HEK293 (cell line): ENCODE results near the gene SLC35F3.

Experiments used
- CTCF ChIA-PET: fragments of 350-600 bp; formaldehyde crosslinking; extraction: SDS; loops from one replicate; lab custom pipeline; 2021; ENCODE audit warnings: antibody characterized with exemption; lab: Yijun Ruan, JAX
- POLR2A ChIA-PET: fragments of 300-600 bp; formaldehyde crosslinking; extraction: SDS; loops from one replicate; lab custom pipeline; 2020; ENCODE audit warnings: antibody characterized with exemption, inconsistent platforms; lab: Yijun Ruan, JAX
- H3K27ac ChIP-seq: fragments of 200-500 bp; sonication (Bioruptor generic); 2 replicates; pipeline ENCODE4 v1.5.1; 2014; ENCODE audit warnings: low read depth, low read length, control low read depth, inconsistent platforms; ENCODE audit errors: extremely low read depth
- H3K36me3 ChIP-seq, 2 experiments: fragments of 200-500 bp in 1 of 2; sonication (Bioruptor generic) in 1 of 2; 1 replicate in 1 of 2; 2 replicates in 1 of 2; pipeline ENCODE4 v1.5.1; 2014 to 2017; ENCODE audit warnings: inconsistent platforms in 2 of 2, low read length in 2 of 2; ENCODE audit not compliant: control insufficient read depth in 2 of 2, insufficient read depth in 1 of 2
- H3K4me1 ChIP-seq: fragments of 200-500 bp; sonication (Bioruptor generic); 2 replicates; pipeline ENCODE4 v1.5.1; 2014; ENCODE audit warnings: mild to moderate bottlenecking, low read length, inconsistent platforms; ENCODE audit not compliant: control insufficient read depth, insufficient read depth
- H3K4me3 ChIP-seq: 2 replicates; pipeline ENCODE4 v1.5.1; 2011; ENCODE audit warnings: low read depth, mild to moderate bottlenecking, control low read depth, low read length, moderate library complexity
- H3K9me3 ChIP-seq: fragments of 200-500 bp; sonication (Bioruptor generic); 2 replicates; pipeline ENCODE4 v1.5.1; 2014; ENCODE audit warnings: low read depth, low read length, inconsistent platforms; ENCODE audit not compliant: control insufficient read depth, insufficient read depth
- GLIS1 ChIP-seq: fragments of 450-650 bp; formaldehyde crosslinking; IDR thresholded peaks from 2 replicates; pipeline ENCODE4 v1.5.1; 2016; ENCODE audit warnings: missing biosample characterization, missing genetic modification characterization
- KLF7 ChIP-seq: fragments of 450-650 bp; formaldehyde crosslinking; IDR thresholded peaks from 2 replicates; pipeline ENCODE4 v1.5.1; 2016; ENCODE audit warnings: missing biosample characterization, missing genetic modification characterization, borderline replicate concordance
- PATZ1 ChIP-seq: fragments of 450-650 bp; formaldehyde crosslinking; IDR thresholded peaks from 2 replicates; pipeline ENCODE4 v1.5.1; 2016; ENCODE audit warnings: missing biosample characterization, missing genetic modification characterization
- SP7 ChIP-seq: fragments of 450-650 bp; formaldehyde crosslinking; IDR thresholded peaks from 2 replicates; pipeline ENCODE4 v1.5.1; 2016; ENCODE audit warnings: missing biosample characterization, missing genetic modification characterization
- ZBTB48 ChIP-seq: fragments of 450-650 bp; formaldehyde crosslinking; IDR thresholded peaks from 2 replicates; pipeline ENCODE4 v1.5.1; 2016; ENCODE audit warnings: missing biosample characterization, missing genetic modification characterization
- ZFHX2 ChIP-seq: fragments of 450-650 bp; formaldehyde crosslinking; conservative IDR thresholded peaks from 2 replicates; pipeline ENCODE4 v1.5.1; 2016; ENCODE audit warnings: missing biosample characterization, missing genetic modification characterization
- ZNF112 ChIP-seq: fragments of 450-650 bp; formaldehyde crosslinking; IDR thresholded peaks from 2 replicates; pipeline ENCODE4 v1.5.0; 2017; ENCODE audit warnings: missing biosample characterization, missing genetic modification characterization
- ZNF132 ChIP-seq: fragments of 450-650 bp; formaldehyde crosslinking; IDR thresholded peaks from 2 replicates; pipeline ENCODE4 v1.5.1; 2017; ENCODE audit warnings: missing biosample characterization, missing genetic modification characterization, borderline replicate concordance
- ZNF155 ChIP-seq: fragments of 450-650 bp; formaldehyde crosslinking; IDR thresholded peaks from 2 replicates; pipeline ENCODE4 v1.5.1; 2016; ENCODE audit warnings: missing biosample characterization, missing genetic modification characterization
- ZNF157 ChIP-seq: fragments of 450-650 bp; formaldehyde crosslinking; IDR thresholded peaks from 2 replicates; pipeline ENCODE4 v1.5.1; 2016; ENCODE audit warnings: missing biosample characterization, missing genetic modification characterization
- ZNF175 ChIP-seq: fragments of 450-650 bp; formaldehyde crosslinking; IDR thresholded peaks from 2 replicates; pipeline ENCODE4 v1.5.1; 2016; ENCODE audit warnings: missing biosample characterization, missing genetic modification characterization
- ZNF184 ChIP-seq: fragments of 450-650 bp; IDR thresholded peaks from 2 replicates; pipeline ENCODE4 v1.5.1; 2018; ENCODE audit warnings: missing biosample characterization, mild to moderate bottlenecking, missing genetic modification characterization
- ZNF19 ChIP-seq: fragments of 450-650 bp; formaldehyde crosslinking; IDR thresholded peaks from 2 replicates; pipeline ENCODE4; 2016; ENCODE audit warnings: missing biosample characterization, missing genetic modification characterization, low read depth
- ZNF239 ChIP-seq: fragments of 450-650 bp; formaldehyde crosslinking; IDR thresholded peaks from 2 replicates; pipeline ENCODE4 v1.5.1; 2016; ENCODE audit warnings: missing biosample characterization, missing genetic modification characterization
- ZNF248 ChIP-seq: fragments of 450-650 bp; formaldehyde crosslinking; IDR thresholded peaks from 2 replicates; pipeline ENCODE4 v1.5.1; 2017; ENCODE audit warnings: missing biosample characterization, missing genetic modification characterization
- ZNF292 ChIP-seq: fragments of 450-650 bp; formaldehyde crosslinking; IDR thresholded peaks from 2 replicates; pipeline ENCODE4 v1.5.1; 2016; ENCODE audit warnings: low read depth, missing biosample characterization, missing genetic modification characterization, borderline replicate concordance
- ZNF366 ChIP-seq: fragments of 450-650 bp; formaldehyde crosslinking; conservative IDR thresholded peaks from 2 replicates; pipeline ENCODE4 v1.5.1; 2016; ENCODE audit warnings: missing biosample characterization, missing genetic modification characterization
- ZNF391 ChIP-seq: fragments of 450-650 bp; formaldehyde crosslinking; IDR thresholded peaks from 2 replicates; pipeline ENCODE4 v1.5.1; 2016; ENCODE audit warnings: low read depth, missing biosample characterization, missing genetic modification characterization, borderline replicate concordance
- ZNF654 ChIP-seq: fragments of 450-650 bp; formaldehyde crosslinking; IDR thresholded peaks from 2 replicates; pipeline ENCODE4 v1.5.1; 2016; ENCODE audit warnings: low read depth, missing biosample characterization, missing genetic modification characterization
- ZNF704 ChIP-seq: fragments of 450-650 bp; formaldehyde crosslinking; IDR thresholded peaks from 2 replicates; pipeline ENCODE4 v1.5.1; 2016; ENCODE audit warnings: missing biosample characterization, missing genetic modification characterization
- ZNF768 ChIP-seq: fragments of 450-650 bp; formaldehyde crosslinking; IDR thresholded peaks from 2 replicates; pipeline ENCODE4 v1.5.1; 2018; ENCODE audit warnings: missing biosample characterization, mild to moderate bottlenecking, missing genetic modification characterization
- ZNF785 ChIP-seq: fragments of 450-650 bp; formaldehyde crosslinking; IDR thresholded peaks from 2 replicates; pipeline ENCODE4 v1.5.1; 2016; ENCODE audit warnings: missing biosample characterization, missing genetic modification characterization
- TF ChIP-seq, protein P1 (sequence below): fragments of 450-650 bp; formaldehyde crosslinking; IDR thresholded peaks from 2 replicates; pipeline ENCODE4 v1.5.1; 2016; ENCODE audit warnings: missing biosample characterization, missing genetic modification characterization
- TF ChIP-seq, protein P2 (sequence below): fragments of 450-650 bp; IDR thresholded peaks from 2 replicates; pipeline ENCODE4 v1.5.1; 2018; ENCODE audit warnings: missing biosample characterization, mild to moderate bottlenecking, missing genetic modification characterization

SLC35F3 gene

DNA sequence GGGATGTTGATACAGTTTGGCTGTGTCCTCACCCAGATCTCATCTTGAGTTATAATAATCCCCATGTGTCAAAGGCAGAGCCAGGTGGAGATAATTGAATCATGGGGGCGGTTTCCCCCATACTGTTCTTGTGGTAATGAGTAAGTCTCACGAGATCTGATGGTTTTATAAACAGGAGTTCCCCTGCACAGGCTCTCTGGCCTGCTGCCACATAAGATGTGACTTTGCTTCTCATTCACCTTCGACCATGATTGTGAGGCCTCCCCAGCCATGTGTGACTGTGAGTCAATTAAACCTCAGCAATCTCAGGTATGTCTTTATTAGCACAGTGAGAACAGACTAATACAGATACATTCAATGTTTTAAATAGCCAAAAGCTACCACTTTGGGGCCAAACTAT, 41.1 kb downstream of the SLC35F3 start:
- POLR2A ChIA-PET = no interaction called here
- TF ChIP-seq ZNF768 (tag by site-specific recombination) (no peak), SP7 (tag by site-specific recombination) (no peak), ZNF292 (tag by site-specific recombination) (no peak), GLIS1 (0 out of 2 replicates have a peak, but pooled peaks have one; percentile 12), ZFHX2 (tag by site-specific recombination) (no peak)
- no peak overlapping the region for H3K4me3 ChIP-seq
- no peaks in the 10 kb centered on the region for H3K4me1 ChIP-seq
- H3K9me3 ChIP-seq = no peaks in the 10 kb centered on the region
- H3K27ac ChIP-seq = no peak overlapping the region
- H3K36me3 ChIP-seq = no peaks in the 10 kb centered on the region
- CTCF ChIA-PET = no interaction called here

- Histone ChIP-seq H3K4me3 (no peak overlapping the region), H3K9me3 (no peaks in the 10 kb centered on the region), H3K4me1 (no peaks in the 10 kb centered on the region), H3K27ac (no peak overlapping the region), H3K36me3 (no peaks in the 10 kb centered on the region)
- no peak for TF ChIP-seq ZNF175 (tag by site-specific recombination)
- no peak for TF ChIP-seq ZNF155 (tag by site-specific recombination)
- TF ChIP-seq ZNF704 (tag by site-specific recombination) = no peak
- TF ChIP-seq ZNF366 = no peak
- no peak for TF ChIP-seq ZNF19 (tag by site-specific recombination)
- TF ChIP-seq, protein P1, sequence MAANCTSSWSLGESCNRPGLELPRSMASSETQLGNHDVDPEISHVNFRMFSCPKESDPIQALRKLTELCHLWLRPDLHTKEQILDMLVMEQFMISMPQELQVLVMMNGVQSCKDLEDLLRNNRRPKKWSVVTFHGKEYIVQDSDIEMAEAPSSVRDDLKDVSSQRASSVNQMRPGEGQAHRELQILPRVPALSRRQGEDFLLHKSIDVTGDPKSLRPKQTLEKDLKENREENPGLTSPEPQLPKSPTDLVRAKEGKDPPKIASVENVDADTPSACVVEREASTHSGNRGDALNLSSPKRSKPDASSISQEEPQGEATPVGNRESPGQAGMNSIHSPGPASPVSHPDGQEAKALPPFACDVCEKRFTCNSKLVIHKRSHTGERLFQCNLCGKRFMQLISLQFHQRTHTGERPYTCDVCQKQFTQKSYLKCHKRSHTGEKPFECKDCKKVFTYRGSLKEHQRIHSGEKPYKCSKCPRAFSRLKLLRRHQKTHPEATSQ (tag by site-specific recombination) = no peak
- no peak for TF ChIP-seq PATZ1 (tag by site-specific recombination)
- no peak for TF ChIP-seq ZNF132 (tag by site-specific recombination)
- no peak for TF ChIP-seq ZNF654
- TF ChIP-seq ZNF112 (tag by site-specific recombination) = no peak
- TF ChIP-seq ZNF785 (tag by site-specific recombination) = no peak
- TF ChIP-seq, protein P2, sequence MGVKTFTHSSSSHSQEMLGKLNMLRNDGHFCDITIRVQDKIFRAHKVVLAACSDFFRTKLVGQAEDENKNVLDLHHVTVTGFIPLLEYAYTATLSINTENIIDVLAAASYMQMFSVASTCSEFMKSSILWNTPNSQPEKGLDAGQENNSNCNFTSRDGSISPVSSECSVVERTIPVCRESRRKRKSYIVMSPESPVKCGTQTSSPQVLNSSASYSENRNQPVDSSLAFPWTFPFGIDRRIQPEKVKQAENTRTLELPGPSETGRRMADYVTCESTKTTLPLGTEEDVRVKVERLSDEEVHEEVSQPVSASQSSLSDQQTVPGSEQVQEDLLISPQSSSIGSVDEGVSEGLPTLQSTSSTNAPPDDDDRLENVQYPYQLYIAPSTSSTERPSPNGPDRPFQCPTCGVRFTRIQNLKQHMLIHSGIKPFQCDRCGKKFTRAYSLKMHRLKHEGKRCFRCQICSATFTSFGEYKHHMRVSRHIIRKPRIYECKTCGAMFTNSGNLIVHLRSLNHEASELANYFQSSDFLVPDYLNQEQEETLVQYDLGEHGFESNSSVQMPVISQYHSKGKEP = no peak
- no peak for TF ChIP-seq ZNF184 (tag by site-specific recombination)
- TF ChIP-seq KLF7 (tag by site-specific recombination) = no peak
- no peak for TF ChIP-seq ZBTB48 (tag by site-specific recombination)
- no peak for TF ChIP-seq ZNF391 (tag by site-specific recombination)
- TF ChIP-seq ZNF248 (tag by site-specific recombination) = no peak
- TF ChIP-seq ZNF157 (tag by site-specific recombination) = no peak
- TF ChIP-seq ZNF239 (tag by site-specific recombination) = no peak
- ChIA-PET CTCF (no interaction called here), POLR2A (no interaction called here)
Observed at GRCh38 chr1:233945979-233946378, 41.5 kb downstream of the SLC35F3 start.
